ENCODE data around the gene NECTIN1. TPM values are rescaled to one million over a fixed set of nuclear protein-coding genes. Genes with fewer than 3 reads are reported as not detected.

NECTIN1 gene
- total RNA-seq, 1 donor from 2014 or later, result 36.7 TPM

DNA sequence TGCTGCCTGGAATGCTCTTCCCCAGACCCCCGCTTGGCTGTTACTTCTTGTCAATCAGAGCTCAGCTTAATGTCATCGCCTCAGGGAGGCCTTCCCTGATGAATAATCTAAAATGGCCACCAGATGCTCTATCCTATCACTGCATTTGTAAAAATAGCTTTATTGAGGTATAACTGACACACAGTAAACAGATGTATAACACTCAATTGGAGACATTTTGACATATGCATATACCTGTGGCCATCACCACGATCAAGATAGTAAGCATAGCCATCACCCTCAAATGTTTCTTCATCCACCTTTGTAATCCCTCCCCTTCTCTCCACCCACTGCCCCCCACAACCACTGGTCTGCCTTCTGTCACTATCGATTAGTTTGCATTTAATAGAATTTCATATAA is 36.6 kb upstream of the NECTIN1 start:
- no peaks in the 10 kb centered on the region for H3K36me3 Mint-ChIP-seq (ENCODE audit: low read depth)
- H3K9me3 Mint-ChIP-seq, result peaks cover 7% of the 10 kb centered on the region
- ChIA-PET POLR2A (no interaction called here), CTCF (no interaction called here)
- DNase-seq (no peak), ATAC-seq (ENCODE audit: low read depth) (no peak)
- intact Hi-C loops (cut with micrococcal nuclease), result no loop called here
- peaks cover 17% of the 10 kb centered on the region for H3K27me3 Mint-ChIP-seq
- H3K4me3 Mint-ChIP-seq, result no peak overlapping the region
- TF ChIP-seq, protein P1, sequence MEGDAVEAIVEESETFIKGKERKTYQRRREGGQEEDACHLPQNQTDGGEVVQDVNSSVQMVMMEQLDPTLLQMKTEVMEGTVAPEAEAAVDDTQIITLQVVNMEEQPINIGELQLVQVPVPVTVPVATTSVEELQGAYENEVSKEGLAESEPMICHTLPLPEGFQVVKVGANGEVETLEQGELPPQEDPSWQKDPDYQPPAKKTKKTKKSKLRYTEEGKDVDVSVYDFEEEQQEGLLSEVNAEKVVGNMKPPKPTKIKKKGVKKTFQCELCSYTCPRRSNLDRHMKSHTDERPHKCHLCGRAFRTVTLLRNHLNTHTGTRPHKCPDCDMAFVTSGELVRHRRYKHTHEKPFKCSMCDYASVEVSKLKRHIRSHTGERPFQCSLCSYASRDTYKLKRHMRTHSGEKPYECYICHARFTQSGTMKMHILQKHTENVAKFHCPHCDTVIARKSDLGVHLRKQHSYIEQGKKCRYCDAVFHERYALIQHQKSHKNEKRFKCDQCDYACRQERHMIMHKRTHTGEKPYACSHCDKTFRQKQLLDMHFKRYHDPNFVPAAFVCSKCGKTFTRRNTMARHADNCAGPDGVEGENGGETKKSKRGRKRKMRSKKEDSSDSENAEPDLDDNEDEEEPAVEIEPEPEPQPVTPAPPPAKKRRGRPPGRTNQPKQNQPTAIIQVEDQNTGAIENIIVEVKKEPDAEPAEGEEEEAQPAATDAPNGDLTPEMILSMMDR (IDR thresholded peaks at IDR 0.05), result no peak
- no peaks in the 10 kb centered on the region for H3K4me1 Mint-ChIP-seq
- H3K27ac Mint-ChIP-seq, result no peak overlapping the region

DNA sequence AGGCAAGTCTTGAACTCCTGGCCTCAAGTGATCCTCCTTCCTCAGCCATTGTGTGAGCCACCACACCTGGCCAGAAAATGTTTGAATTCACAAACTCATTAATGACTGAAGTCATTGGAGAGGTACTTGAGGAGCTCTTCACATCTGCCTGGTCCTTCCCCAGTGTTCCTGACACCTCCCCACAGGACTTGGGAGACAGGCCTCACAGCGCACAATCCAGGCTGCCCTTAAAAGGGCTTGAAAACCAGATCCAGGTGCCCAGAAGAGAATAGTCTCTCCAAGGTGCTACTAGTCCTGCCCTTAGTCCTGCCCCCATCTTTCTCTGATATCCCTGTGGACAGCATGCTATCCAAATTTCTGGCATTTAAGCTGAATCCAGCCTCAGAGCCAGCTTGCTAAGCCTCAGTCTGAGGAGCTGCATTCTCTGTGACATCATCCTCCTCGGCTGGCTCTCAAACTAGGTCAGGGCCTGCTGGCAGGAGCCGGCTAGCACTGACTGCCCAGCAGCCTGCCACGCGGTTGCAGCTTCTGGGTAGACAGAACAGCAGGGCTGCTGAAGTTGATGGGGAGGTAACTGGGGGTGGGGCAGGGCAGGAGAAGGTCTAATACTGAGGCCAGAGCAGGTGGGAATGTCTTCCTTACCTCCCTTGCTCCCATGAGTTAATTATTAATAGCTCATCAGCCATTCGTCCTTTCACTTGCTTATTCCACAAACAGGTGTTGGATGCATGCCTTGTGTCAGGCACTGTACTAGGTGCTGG is 35.3 kb upstream of the NECTIN1 start:
- H3K4me3 Mint-ChIP-seq, result no peak overlapping the region
- ATAC-seq (ENCODE audit: low read depth) (no peak), DNase-seq (no peak)
- TF ChIP-seq, protein P1 (IDR thresholded peaks at IDR 0.05), result no peak
- no peak overlapping the region for H3K27ac Mint-ChIP-seq
- CTCF ChIA-PET, result no interaction called here
- peaks cover 7% of the 10 kb centered on the region for H3K9me3 Mint-ChIP-seq
- H3K27me3 Mint-ChIP-seq, result peaks cover 16% of the 10 kb centered on the region
- no peaks in the 10 kb centered on the region for H3K36me3 Mint-ChIP-seq (ENCODE audit: low read depth)
- intact Hi-C loops (cut with micrococcal nuclease), result no loop called here
- POLR2A ChIA-PET, result no interaction called here
- no peaks in the 10 kb centered on the region for H3K4me1 Mint-ChIP-seq

DNA sequence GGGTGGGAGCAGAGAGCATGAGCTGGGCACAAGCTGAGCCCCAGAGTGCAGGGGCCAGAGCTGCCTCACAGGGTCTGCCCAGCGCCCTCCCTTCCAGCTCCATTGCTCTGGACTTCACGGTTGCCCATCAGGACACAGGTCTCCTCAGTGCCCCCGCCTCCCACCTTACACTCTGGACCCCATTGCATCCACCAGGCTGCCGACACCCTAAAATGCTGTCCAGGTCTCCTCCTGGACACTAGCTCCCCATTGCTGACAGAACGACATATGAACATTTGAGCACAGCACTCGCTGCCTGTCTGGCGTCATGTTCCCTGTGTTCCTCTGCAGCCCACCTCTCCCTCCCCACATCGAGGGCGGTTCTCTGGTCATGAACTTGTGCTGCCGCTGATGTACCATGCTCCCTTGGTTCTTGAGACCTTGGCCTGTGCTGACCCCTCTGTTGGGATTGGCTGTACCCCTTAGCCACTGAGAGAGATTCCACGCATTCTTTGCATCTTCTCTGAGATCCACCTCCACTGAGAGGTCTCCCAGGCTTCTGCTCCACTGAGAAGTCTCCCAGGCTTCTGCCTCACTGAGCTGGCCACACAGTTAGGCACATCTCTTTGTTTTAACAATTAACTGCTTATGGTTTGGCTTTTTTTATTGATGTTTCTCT is 34.2 kb upstream of the NECTIN1 start:
- H3K4me3 Mint-ChIP-seq, result no peak overlapping the region
- peaks cover 7% of the 10 kb centered on the region for H3K9me3 Mint-ChIP-seq
- ATAC-seq (ENCODE audit: low read depth) (no peak), DNase-seq (no peak)
- no peaks in the 10 kb centered on the region for H3K36me3 Mint-ChIP-seq (ENCODE audit: low read depth)
- TF ChIP-seq, protein P1 (IDR thresholded peaks at IDR 0.05), result no peak
- H3K4me1 Mint-ChIP-seq, result no peaks in the 10 kb centered on the region
- no peak overlapping the region for H3K27ac Mint-ChIP-seq
- intact Hi-C loops (cut with micrococcal nuclease), result no loop called here
- H3K27me3 Mint-ChIP-seq, result peaks cover 13% of the 10 kb centered on the region
- ChIA-PET CTCF (no interaction called here), POLR2A (no interaction called here)

DNA sequence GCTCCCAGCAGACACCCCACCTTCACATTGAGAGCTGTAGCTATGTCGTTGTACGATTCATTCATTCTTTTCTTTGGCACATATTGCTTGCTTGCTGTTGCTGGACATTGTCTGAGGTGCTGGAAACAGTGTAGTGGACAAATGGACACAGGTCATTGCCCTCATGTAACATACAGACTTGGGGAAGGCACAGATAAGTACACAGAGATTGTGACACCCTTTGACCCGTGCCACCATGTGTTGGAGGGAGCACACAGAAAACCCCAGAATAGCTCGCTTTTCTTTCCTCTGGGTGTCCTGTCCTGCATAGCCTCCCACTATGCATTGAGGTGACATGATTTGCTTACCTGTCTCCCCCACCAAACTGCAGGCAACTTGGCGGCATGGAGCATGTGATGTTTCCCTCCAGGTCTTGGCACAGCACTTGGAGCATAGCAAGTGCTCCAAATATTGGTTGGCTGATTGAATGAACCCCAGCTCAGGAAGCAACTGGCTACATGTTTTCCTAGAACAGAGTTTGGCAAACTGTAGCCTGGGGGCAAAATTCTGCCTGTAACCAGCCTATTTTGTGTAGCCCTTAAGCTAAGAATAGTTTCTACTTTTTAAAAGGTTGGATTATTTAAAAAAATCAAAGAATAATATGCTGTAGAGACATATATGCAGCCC is 30.9 kb upstream of the NECTIN1 start:
- H3K4me3 Mint-ChIP-seq, result no peak overlapping the region
- TF ChIP-seq, protein P1 (IDR thresholded peaks at IDR 0.05), result no peak
- no peak for ATAC-seq (ENCODE audit: low read depth)
- H3K27me3 Mint-ChIP-seq, result peaks cover 14% of the 10 kb centered on the region
- POLR2A ChIA-PET, result interaction anchor here (0.5 kb wide), 1 partner anchor 435 kb away, joined by 3 read pairs; no protein-coding TSS in a partner anchor
- intact Hi-C loops (cut with micrococcal nuclease), result loop anchor here (10.0 kb wide), 1 partner anchor 585 kb away; no protein-coding TSS in a partner anchor
- DNase-seq, result no peak
- no peaks in the 10 kb centered on the region for H3K36me3 Mint-ChIP-seq (ENCODE audit: low read depth)
- H3K4me1 Mint-ChIP-seq, result no peaks in the 10 kb centered on the region
- CTCF ChIA-PET, result no interaction called here
- H3K9me3 Mint-ChIP-seq, result no peaks in the 10 kb centered on the region
- no peak overlapping the region for H3K27ac Mint-ChIP-seq

DNA sequence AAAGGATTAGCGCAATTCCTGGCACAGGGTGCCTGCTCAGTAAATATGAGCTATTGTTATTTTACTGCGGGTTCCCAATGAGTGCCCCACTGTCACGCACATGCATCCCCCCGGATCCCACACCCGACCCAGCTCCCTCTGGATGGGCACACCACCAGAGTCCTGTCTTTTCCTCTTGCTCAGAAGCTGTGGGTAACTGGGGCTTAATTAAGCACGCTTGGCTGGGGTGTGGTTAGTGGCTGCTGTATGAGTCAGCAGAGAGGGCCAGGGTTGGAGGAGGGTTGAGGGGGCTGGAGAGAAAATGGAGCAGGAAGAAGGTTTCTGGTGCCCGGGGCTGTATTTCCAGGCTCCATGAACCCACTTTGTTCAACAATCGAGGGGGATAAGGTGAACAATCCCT is 30.3 kb upstream of the NECTIN1 start:
- Mint-ChIP-seq H3K4me3 (no peak overlapping the region), H3K27ac (no peak overlapping the region), H3K36me3 (ENCODE audit: low read depth) (no peaks in the 10 kb centered on the region), H3K9me3 (no peaks in the 10 kb centered on the region), H3K4me1 (no peaks in the 10 kb centered on the region), H3K27me3 (peaks cover 11% of the 10 kb centered on the region)
- TF ChIP-seq, protein P1 (IDR thresholded peaks at IDR 0.05), result no peak
- intact Hi-C loops (cut with micrococcal nuclease), result loop anchor here (10.0 kb wide), 1 partner anchor 585 kb away; no protein-coding TSS in a partner anchor
- ATAC-seq (ENCODE audit: low read depth) (no peak), DNase-seq (no peak)
- ChIA-PET CTCF (no interaction called here), POLR2A (interaction anchor here (1.2 kb wide), 1 partner anchor 30 kb away, joined by 4 read pairs; the partner anchor contains the start of gene NECTIN1)

All from activated B cell treated with CpG ODN at 0.5 μM for 24 hours (primary cell).